Vagina (tissue), 2 donors: Measurements from ENCODE around the gene SLC25A48. TPM values are rescaled to one million over a fixed set of nuclear protein-coding genes. Genes with fewer than 3 reads are reported as not detected.
A peak's percentile ranks its signal among the peaks of the same experiment; 100 is the strongest.

ENCODE experiments used
- DNase-seq, 2 donors: peaks; one replicate each; pipeline ENCODE4 v3.0.0-alpha.2; 2017; ENCODE audit errors: extremely low spot score in 2 of 2
- H3K27ac ChIP-seq: fragments of 200-600 bp; sonication (generic); one replicate; pipeline ENCODE4 v1.5.1; 2019
- H3K27me3 ChIP-seq: fragments of 200-600 bp; sonication (generic); one replicate; pipeline ENCODE4 v1.5.1; 2019
- H3K36me3 ChIP-seq, 2 donors: fragments of 200-600 bp; sonication (generic); one replicate each; pipeline ENCODE4 v1.5.1; 2017 to 2019
- H3K4me1 ChIP-seq: fragments of 200-600 bp; sonication (generic); one replicate; pipeline ENCODE4 v1.5.1; 2019
- H3K4me3 ChIP-seq, 2 donors: fragments of 200-600 bp; sonication (generic); 1 replicate in 1 of 2; 2 replicates in 1 of 2; pipeline ENCODE4 v1.5.1; 2016 to 2019
- H3K9me3 ChIP-seq: fragments of 200-600 bp; sonication (generic); one replicate; pipeline ENCODE4 v1.5.1; 2019
- CTCF ChIP-seq, 3 experiments: fragments of 450-650 bp in 2 of 3; fragments of 200-600 bp in 1 of 3; sonication (generic) in 1 of 3; IDR thresholded peaks; one replicate each; pipeline ENCODE4 v1.5.1; 2017 to 2019; ENCODE audit warnings: antibody characterized with exemption in 3 of 3, mild to moderate bottlenecking in 2 of 3, moderate library complexity in 2 of 3
- POLR2A ChIP-seq, 2 donors: fragments of 450-650 bp; IDR thresholded peaks; one replicate each; pipeline ENCODE4 v1.6.1; 2017; ENCODE audit warnings: antibody characterized with exemption in 2 of 2, mild to moderate bottlenecking in 2 of 2, moderate library complexity in 2 of 2
- POLR2AphosphoS5 ChIP-seq, 2 donors: sonication (generic); formaldehyde crosslinking; IDR thresholded peaks; one replicate each; pipeline ENCODE4 v1.9.0; 2017; ENCODE audit warnings: antibody characterized with exemption in 2 of 2, mild to moderate bottlenecking in 2 of 2, low read depth in 1 of 2; ENCODE audit not compliant: insufficient read depth in 1 of 2
- intact Hi-C: fragments of 100-400 bp; cut with DNase I; formaldehyde crosslinking; loops from one replicate; pipeline ENCODE4 v1.15.1; 2023
- total RNA-seq: library from RNA; depleted of rRNA; stranded (reverse); fragments of >200 nt; gene quantifications from one replicate; pipeline ENCODE4 v1.2.3, GENCODE V29; 2016

The SLC25A48 gene
- total RNA-seq, 1 donor from 2014 or later, result 0.49 TPM

- H3K27me3 ChIP-seq, result no peaks in the 10 kb centered on the region
- no peak for TF ChIP-seq POLR2AphosphoS5 (IDR thresholded peaks at IDR 0.05; ENCODE audit: insufficient read depth in 1 of 2, low read depth in 1 of 2)
- TF ChIP-seq CTCF (IDR thresholded peaks at IDR 0.05), result peak; percentile 21 to 63 (median 30)
- peak in 1 of 2 donors; percentile 69 for DNase-seq
Measured at GRCh38 chr5:135829681-135830383, 4.6 kb upstream of the SLC25A48 start.

GRCh38 chr5:135830384-135830700 lies 4.1 kb upstream of the SLC25A48 start:
- H3K27ac ChIP-seq, result no peak overlapping the region
- no peak for TF ChIP-seq POLR2A (IDR thresholded peaks at IDR 0.05)
- TF ChIP-seq CTCF (IDR thresholded peaks at IDR 0.05), result no peak
- TF ChIP-seq POLR2AphosphoS5 (IDR thresholded peaks at IDR 0.05; ENCODE audit: insufficient read depth in 1 of 2, low read depth in 1 of 2), result no peak
- intact Hi-C loops, result no loop called here
- H3K27me3 ChIP-seq, result no peaks in the 10 kb centered on the region
- no peaks in the 10 kb centered on the region for H3K9me3 ChIP-seq
- H3K4me3 ChIP-seq, result no peak overlapping the region
- no peaks in the 10 kb centered on the region for H3K36me3 ChIP-seq
- peaks cover 10% of the 10 kb centered on the region for H3K4me1 ChIP-seq
- DNase-seq, result no peak

More at GRCh38 chr5:135829681-135830383, 4.6 kb upstream of the SLC25A48 start:
- no peaks in the 10 kb centered on the region for H3K9me3 ChIP-seq
- H3K4me1 ChIP-seq, result peaks cover 5% of the 10 kb centered on the region
- intact Hi-C loops, result no loop called here
- H3K4me3 ChIP-seq, result no peak overlapping the region
- H3K36me3 ChIP-seq, result no peaks in the 10 kb centered on the region
- H3K27ac ChIP-seq, result no peak overlapping the region

- Histone ChIP-seq H3K4me1 (peaks cover 10% of the 10 kb centered on the region), H3K4me3 (no peak overlapping the region), H3K27me3 (no peaks in the 10 kb centered on the region), H3K36me3 (no peaks in the 10 kb centered on the region), H3K27ac (no peak overlapping the region), H3K9me3 (no peaks in the 10 kb centered on the region)
- intact Hi-C loops, result no loop called here
- peak; percentile 32 to 94 for DNase-seq
- TF ChIP-seq POLR2A (IDR thresholded peaks at IDR 0.05), result no peak
- no peak for TF ChIP-seq POLR2AphosphoS5 (IDR thresholded peaks at IDR 0.05; ENCODE audit: insufficient read depth in 1 of 2, low read depth in 1 of 2)
- no peak for TF ChIP-seq CTCF (IDR thresholded peaks at IDR 0.05)
Measured at GRCh38 chr5:135830876-135831275, 3.6 kb upstream of the SLC25A48 start.

GRCh38 chr5:135831439-135831838 lies 3.0 kb upstream of the SLC25A48 start:
- H3K36me3 ChIP-seq, result no peaks in the 10 kb centered on the region
- H3K4me3 ChIP-seq, result no peak overlapping the region
- peak; percentile 25 to 81 for DNase-seq
- TF ChIP-seq CTCF (IDR thresholded peaks at IDR 0.05) (no peak), POLR2A (IDR thresholded peaks at IDR 0.05) (no peak), POLR2AphosphoS5 (IDR thresholded peaks at IDR 0.05; ENCODE audit: insufficient read depth in 1 of 2, low read depth in 1 of 2) (no peak)
- H3K4me1 ChIP-seq, result peaks cover 10% of the 10 kb centered on the region
- H3K27me3 ChIP-seq, result no peaks in the 10 kb centered on the region
- no peaks in the 10 kb centered on the region for H3K9me3 ChIP-seq
- H3K27ac ChIP-seq, result no peak overlapping the region
- intact Hi-C loops, result no loop called here

- DNase-seq, result peak; percentile 54 to 85
- Histone ChIP-seq H3K9me3 (no peaks in the 10 kb centered on the region), H3K36me3 (no peaks in the 10 kb centered on the region), H3K27me3 (no peaks in the 10 kb centered on the region), H3K4me3 (no peak overlapping the region), H3K27ac (no peak overlapping the region), H3K4me1 (peaks cover 10% of the 10 kb centered on the region)
- TF ChIP-seq CTCF (IDR thresholded peaks at IDR 0.05) (no peak), POLR2A (IDR thresholded peaks at IDR 0.05) (no peak), POLR2AphosphoS5 (IDR thresholded peaks at IDR 0.05; ENCODE audit: insufficient read depth in 1 of 2, low read depth in 1 of 2) (no peak)
- intact Hi-C loops, result no loop called here
Measured at GRCh38 chr5:135831851-135832555, 2.5 kb upstream of the SLC25A48 start.
